Activated naive CD4-positive, alpha-beta T cell treated with anti-CD3 and anti-CD28 coated beads, Interleukin-2, amount 50 U/mL, for 24 hours (primary cell): ENCODE results near the gene CACNA2D4.

Experiments
- H3K27ac Mint-ChIP-seq: one replicate; pipeline ENCODE4 v1.8.0; 2021; ENCODE audit warnings: mild to moderate bottlenecking, mixed read lengths
- H3K27me3 Mint-ChIP-seq: one replicate; pipeline ENCODE4 v1.8.0; 2021; ENCODE audit warnings: mixed read lengths
- H3K36me3 Mint-ChIP-seq: one replicate; pipeline ENCODE4 v1.8.0; 2021; ENCODE audit warnings: mixed read lengths
- H3K4me1 Mint-ChIP-seq: one replicate; pipeline ENCODE4 v1.8.0; 2021; ENCODE audit warnings: mixed read lengths
- H3K4me3 Mint-ChIP-seq: one replicate; pipeline ENCODE4 v1.8.0; 2021; ENCODE audit warnings: mild to moderate bottlenecking, mixed read lengths
- H3K9me3 Mint-ChIP-seq: one replicate; pipeline ENCODE4 v1.8.0; 2021; ENCODE audit warnings: mixed read lengths

Gene CACNA2D4

DNA sequence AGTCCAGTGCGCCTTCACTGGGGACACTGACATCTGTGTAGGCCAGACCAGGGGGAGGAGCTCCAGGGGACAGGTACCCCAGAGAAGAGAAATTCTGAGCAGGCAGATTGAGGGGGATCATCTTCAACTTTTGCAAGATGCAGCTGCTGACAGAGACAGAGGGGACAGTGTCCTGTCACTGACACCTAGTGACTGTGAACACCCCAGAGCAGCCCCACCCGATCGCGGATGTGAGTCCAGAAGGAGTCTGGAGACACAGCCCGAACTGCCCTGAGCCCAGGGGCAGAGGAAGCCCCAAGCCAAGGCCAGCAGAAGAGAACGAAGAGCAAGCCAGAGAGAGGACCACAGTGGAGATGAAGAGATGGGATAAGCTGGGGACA is 119.8 kb downstream of the CACNA2D4 start:
- Mint-ChIP-seq H3K4me3 (no peak overlapping the region), H3K27me3 (no peaks in the 10 kb centered on the region), H3K36me3 (no peaks in the 10 kb centered on the region), H3K27ac (peak overlapping the region; percentile 93), H3K4me1 (peaks cover 7% of the 10 kb centered on the region), H3K9me3 (no peaks in the 10 kb centered on the region)

DNA sequence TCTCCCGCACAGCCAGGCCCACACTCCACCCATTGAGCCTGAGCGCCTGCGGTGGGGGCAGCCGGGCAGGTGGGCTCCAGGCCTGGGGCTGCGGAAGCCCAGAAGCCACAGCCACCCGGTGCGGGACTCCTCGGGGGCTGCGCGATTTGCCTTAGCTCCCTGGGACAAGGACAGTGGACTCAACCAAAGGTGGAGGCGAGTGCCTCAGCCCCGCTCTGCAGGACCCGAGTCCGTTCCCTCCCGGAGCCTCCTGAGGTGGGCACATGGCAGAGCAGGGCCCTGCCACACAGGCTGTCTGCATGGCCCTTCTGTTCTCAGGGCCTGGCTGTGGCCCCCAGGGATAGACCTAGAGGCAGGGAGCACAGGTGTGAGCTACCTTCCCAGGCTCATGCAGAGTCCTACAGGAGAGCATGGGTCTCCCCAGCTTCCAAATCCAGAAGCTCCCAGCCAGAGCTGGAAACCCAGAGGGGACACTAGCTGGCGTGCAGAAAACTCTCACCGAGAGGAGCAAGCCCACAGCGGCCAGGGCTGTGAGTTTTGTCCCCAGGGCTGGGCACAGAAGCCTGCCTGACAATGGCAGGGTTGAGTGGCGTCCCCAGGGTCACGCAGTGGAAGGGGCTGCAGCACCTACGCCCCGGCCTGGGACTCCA is 120.3 kb downstream of the CACNA2D4 start:
- Mint-ChIP-seq H3K4me1 (peaks cover 7% of the 10 kb centered on the region), H3K27ac (no peak overlapping the region), H3K27me3 (no peaks in the 10 kb centered on the region), H3K4me3 (no peak overlapping the region), H3K36me3 (no peaks in the 10 kb centered on the region), H3K9me3 (no peaks in the 10 kb centered on the region)

DNA sequence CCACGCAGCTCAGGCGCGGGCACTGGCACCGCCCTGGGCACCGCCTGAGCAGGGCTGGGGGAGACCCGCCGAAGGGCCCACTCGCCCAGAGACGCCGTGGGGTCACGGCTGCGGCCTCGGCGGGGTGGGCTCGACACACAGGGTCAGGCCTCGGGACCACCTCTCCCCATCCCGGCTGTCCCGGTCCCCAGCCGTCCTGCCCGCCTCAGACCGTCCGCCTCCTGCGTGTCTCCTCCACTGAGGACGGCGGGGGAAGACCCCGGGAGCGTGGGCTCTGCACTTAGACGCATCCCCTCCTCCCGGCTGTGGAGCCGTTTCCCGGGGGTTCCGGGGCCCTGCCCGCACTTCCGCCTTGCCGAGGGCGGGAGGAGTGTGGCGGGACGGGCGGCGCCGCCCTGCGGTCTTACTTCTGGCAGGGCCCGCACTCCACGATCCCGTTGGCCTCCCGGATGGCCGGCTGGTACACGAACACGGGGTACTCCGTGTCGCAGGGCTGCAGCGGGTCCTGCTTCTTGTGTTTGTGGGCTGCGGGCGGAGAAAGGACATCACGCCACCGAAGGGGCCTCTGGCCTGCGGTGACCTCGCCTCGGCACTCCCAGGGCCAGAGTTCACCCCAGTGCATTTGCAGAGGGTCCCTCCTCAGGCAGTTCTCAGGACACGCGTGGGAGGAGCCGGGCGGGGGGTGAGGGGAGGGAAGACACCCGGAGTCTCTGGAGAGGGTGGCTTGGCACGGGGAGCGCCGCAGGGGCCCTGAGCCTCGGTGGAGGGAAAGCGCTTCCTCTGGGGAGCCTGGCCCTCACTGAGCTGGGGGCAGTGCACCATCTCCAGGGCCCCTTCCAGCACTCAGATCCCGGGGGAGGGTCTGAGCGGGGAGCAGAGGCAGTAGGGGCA is 121.2 kb downstream of the CACNA2D4 start:
- Mint-ChIP-seq H3K36me3 (no peaks in the 10 kb centered on the region), H3K9me3 (no peaks in the 10 kb centered on the region), H3K4me3 (peak overlapping the region; percentile 76), H3K27me3 (no peaks in the 10 kb centered on the region), H3K27ac (peak overlapping the region; percentile 68), H3K4me1 (peaks cover 7% of the 10 kb centered on the region)

DNA sequence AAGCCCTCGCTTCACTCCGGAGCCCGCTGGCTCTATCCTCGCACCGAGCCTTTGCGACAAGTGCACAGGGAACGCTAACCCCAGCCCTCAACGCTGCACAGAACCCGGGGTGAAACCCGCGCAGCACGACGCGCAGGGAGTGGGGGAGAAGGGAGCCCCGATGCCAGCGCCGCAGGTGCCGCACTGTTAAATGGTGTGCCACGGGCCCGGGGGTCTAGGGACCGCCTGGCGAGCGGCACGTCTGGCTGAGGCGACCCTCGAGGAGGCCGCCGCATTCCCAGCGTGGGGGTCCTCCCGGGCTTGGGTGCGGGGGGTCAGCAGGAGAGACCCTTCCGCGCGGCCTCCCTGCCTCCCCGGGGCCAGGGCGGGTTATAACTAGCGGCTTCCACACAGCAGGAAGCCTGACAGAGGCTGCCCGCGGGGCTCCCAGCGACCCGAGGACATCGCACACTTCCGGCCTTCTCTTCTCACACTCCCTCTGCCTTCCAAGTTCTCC is 121.9 kb downstream of the CACNA2D4 start:
- Mint-ChIP-seq H3K4me1 (peaks cover 13% of the 10 kb centered on the region), H3K36me3 (no peaks in the 10 kb centered on the region), H3K9me3 (no peaks in the 10 kb centered on the region), H3K27me3 (no peaks in the 10 kb centered on the region), H3K4me3 (peak overlapping the region; percentile 94), H3K27ac (peak overlapping the region; percentile 96)

DNA sequence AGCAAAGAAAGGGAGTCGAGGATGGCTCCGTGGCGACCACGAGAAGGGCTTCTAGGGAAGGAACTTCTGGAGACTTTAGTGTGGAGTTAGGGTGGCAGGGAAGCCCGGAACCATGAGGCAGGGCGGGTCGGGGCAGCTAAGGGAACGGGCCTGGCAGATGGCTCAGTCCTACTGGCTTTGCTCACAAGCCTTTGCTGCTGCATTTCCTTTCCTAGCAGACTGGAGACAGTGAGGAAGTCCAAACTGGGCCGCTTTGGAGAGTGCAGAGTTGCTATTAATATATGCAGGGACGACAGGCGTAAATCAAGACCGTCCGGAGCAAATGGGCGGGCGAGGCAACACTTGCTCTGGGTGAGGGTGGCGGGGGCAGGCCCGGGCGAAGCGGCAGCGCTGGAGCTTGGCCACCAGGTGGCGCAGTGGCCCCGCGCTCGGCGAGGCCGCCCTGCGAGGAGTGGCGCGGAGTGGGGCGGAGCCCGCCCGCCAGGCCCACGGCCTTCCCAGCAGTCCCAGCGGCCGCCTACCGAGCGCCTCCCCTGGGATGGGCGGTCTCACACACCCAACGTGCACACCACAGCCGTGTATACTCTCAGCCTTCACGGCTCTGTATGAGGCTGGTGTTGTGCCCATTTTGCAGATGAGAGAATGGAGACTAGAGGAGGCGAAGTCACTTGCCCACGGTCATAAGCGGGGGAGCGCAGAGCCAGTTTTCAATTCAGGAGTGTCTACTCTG is 122.5 kb downstream of the CACNA2D4 start:
- Mint-ChIP-seq H3K4me1 (peaks cover 19% of the 10 kb centered on the region), H3K27ac (peak overlapping the region; percentile 96), H3K27me3 (no peaks in the 10 kb centered on the region), H3K4me3 (peak overlapping the region; percentile 94), H3K36me3 (no peaks in the 10 kb centered on the region), H3K9me3 (no peaks in the 10 kb centered on the region)

DNA sequence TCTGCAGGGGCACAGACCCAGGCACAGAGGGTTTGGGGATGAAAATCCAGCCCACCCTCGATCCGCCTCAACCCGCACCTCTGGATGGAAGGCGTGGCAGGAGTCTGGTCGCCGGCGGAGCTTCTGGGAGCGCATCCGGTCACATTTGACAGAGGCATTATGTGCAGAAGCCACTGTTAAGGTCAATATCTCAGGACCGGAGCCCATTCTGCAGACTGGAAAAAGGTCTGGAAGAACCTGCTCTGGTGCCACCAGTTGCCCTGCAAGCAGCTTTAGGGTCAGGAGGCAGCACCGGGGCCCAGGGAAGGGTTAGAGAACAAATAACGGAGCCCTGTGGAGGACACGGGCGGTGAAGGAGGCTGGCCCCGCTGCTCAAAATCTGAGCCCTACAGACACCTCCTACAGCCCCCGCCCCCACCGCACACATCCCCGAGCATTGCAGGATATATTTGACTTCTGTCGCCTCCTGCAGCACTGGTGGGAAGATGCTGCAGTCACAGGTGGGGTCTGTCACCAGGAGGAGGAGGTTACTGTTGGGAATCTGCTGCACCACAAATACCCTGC is 123.1 kb downstream of the CACNA2D4 start:
- Mint-ChIP-seq H3K27ac (no peak overlapping the region), H3K9me3 (no peaks in the 10 kb centered on the region), H3K27me3 (no peaks in the 10 kb centered on the region), H3K36me3 (no peaks in the 10 kb centered on the region), H3K4me1 (peaks cover 24% of the 10 kb centered on the region), H3K4me3 (peak overlapping the region; percentile 64)

DNA sequence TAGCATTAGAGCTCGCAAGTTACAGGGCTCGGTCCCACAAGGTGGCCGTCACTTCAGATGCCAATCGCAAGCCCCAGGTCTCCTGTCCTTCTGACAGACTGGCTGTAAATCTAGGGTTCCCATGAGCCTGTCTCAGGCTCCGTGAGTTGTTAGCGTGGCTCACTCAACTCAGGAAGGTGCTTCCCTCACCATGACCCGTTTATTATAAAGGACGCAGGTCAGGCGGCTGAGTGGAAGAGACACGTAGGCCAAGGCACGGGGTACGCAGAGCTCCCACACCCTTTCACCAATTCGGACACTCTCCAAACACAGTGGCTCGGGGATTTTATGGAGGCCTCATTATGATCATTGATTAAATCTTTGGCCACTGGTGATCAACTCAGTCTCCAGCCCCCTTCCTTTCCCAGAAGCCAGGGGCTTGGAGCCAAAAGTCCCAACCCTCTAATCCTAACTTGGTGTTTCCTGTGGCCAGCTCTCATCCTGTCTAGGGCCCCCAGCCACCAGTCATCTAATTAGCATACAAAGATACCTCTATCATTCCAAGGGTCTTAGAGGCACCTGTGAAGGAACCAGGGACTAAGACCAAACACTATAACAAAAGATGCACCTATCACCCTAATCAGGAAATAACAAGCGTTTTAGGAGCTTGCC is 123.9 kb downstream of the CACNA2D4 start:
- H3K4me1 Mint-ChIP-seq: peaks cover 24% of the 10 kb centered on the region
- no peaks in the 10 kb centered on the region for H3K27me3 Mint-ChIP-seq
- H3K27ac Mint-ChIP-seq: no peak overlapping the region
- no peaks in the 10 kb centered on the region for H3K36me3 Mint-ChIP-seq
- no peaks in the 10 kb centered on the region for H3K9me3 Mint-ChIP-seq
- H3K4me3 Mint-ChIP-seq: no peak overlapping the region

DNA sequence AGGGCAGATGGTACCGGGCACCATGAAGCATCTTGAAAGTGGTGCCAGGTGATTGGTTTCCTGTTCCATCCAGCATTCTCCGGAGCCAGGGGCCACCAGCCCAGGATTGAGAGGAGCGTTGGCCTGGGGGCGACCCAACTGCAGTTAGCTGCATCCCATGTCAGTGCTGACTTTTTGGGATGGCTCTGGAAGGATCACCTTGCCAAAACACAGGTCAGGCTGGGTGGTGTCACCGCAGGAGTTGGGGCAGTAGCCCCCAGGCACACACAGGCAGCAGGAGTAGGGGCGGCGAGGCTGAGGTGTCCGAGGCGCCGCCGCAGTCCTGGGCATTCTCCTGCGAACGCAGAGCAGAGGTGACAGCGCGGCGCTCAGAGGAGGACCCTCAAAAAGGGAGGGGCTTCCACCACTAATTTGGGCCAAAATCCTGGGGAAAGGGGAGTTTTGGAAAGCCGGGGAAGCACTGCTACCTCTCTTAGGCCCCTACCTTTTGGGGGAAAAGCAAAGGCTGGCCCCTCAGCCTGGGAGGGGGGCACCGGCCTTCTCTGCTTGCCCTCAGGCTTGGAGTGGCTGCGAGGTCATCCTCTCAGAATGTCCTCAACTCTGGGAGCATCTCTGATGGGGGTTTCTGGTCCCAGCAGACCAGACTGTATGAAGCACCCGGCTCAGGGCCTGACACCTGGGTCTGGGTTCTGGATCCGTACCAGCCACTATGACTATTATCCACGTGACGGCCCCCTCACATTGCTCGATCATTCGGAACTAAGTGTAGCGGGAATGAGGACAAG is 124.8 kb downstream of the CACNA2D4 start:
- peaks cover 24% of the 10 kb centered on the region for H3K4me1 Mint-ChIP-seq
- H3K27ac Mint-ChIP-seq: no peak overlapping the region
- no peaks in the 10 kb centered on the region for H3K9me3 Mint-ChIP-seq
- no peak overlapping the region for H3K4me3 Mint-ChIP-seq
- no peaks in the 10 kb centered on the region for H3K27me3 Mint-ChIP-seq
- H3K36me3 Mint-ChIP-seq: no peaks in the 10 kb centered on the region

DNA sequence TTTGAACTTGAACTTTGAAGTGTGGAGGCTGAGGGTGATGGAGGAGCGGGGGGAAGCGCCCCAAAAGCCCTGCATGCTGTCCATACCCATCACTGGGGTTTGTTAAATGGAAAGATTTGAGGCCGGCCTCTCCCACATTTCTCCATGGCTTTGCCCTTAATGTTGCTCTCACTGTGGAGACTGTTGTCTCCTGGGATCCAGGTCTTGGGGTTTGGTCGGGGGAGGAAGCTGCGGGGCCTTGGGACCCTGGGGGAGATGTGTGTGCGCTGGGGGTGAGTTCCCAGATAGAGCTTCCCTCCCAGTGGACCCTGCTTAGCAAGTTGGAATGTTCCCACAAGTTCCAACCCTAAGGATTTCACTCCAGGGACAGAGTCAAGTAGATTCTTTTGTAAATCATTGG is 126.0 kb downstream of the CACNA2D4 start:
- no peaks in the 10 kb centered on the region for H3K9me3 Mint-ChIP-seq
- no peak overlapping the region for H3K4me3 Mint-ChIP-seq
- H3K4me1 Mint-ChIP-seq: peaks cover 24% of the 10 kb centered on the region
- H3K27ac Mint-ChIP-seq: no peak overlapping the region
- no peaks in the 10 kb centered on the region for H3K36me3 Mint-ChIP-seq
- H3K27me3 Mint-ChIP-seq: no peaks in the 10 kb centered on the region

DNA sequence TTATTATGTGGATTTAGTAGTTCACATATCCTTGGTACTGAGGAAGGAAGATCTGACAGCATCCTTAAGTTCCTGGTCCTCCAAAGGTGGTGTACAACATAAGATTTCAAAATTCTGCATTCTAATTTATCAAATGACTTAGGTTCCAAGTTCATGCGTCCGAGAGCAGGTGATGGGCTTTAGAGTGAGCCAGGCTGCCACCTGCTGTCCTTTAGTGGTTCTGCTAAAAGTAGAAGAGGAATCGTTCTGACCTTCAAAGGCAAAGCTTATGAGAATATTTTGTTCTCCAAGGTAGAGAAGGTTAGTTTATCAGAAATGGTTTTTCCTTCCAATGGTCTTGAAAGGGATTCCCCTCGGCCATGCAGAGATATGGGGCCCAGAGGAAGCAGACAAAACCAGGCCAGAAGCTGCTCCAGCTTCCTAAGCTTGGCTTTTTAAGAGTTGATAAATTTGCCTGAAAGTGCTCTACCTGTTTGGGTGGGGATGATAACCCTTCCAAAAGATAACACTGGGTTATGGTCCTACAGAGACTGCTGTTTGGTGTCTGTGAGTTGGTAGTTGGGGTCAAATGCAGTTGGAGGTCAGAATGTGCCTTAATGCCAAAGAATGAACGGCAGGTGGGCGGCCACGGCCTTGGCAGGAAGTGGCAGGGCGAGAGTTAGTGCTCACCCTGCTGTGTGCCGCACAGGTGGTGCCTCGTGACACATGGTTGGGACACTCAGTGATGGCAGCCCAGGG is 127.2 kb downstream of the CACNA2D4 start:
- H3K9me3 Mint-ChIP-seq: no peaks in the 10 kb centered on the region
- H3K4me3 Mint-ChIP-seq: no peak overlapping the region
- peaks cover under 1% of the 10 kb centered on the region for H3K36me3 Mint-ChIP-seq
- peak overlapping the region; percentile 19 for H3K27ac Mint-ChIP-seq
- peaks cover 24% of the 10 kb centered on the region for H3K4me1 Mint-ChIP-seq
- H3K27me3 Mint-ChIP-seq: no peaks in the 10 kb centered on the region

DNA sequence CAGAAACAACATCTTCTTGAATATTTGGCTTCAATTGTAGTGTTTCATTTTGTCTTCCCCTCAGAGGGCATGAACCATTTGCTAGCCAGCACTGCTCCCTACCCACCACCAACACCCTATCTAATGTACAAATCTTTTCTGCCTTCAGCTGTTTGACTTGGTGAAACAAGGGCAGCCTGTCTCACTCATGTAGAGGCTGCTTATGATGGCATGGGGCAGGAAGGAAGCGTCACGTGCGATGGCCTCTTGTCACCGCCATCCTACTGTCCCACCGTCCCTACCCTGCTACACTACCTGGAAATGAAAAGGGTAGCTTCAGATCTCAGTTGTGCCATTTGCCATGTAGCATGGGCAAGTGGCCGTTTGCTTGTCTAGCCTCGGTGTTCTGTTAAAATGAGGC is 128.0 kb downstream of the CACNA2D4 start:
- peaks cover 17% of the 10 kb centered on the region for H3K4me1 Mint-ChIP-seq
- no peaks in the 10 kb centered on the region for H3K9me3 Mint-ChIP-seq
- no peaks in the 10 kb centered on the region for H3K27me3 Mint-ChIP-seq
- no peak overlapping the region for H3K4me3 Mint-ChIP-seq
- no peak overlapping the region for H3K27ac Mint-ChIP-seq
- H3K36me3 Mint-ChIP-seq: peaks cover 3% of the 10 kb centered on the region

DNA sequence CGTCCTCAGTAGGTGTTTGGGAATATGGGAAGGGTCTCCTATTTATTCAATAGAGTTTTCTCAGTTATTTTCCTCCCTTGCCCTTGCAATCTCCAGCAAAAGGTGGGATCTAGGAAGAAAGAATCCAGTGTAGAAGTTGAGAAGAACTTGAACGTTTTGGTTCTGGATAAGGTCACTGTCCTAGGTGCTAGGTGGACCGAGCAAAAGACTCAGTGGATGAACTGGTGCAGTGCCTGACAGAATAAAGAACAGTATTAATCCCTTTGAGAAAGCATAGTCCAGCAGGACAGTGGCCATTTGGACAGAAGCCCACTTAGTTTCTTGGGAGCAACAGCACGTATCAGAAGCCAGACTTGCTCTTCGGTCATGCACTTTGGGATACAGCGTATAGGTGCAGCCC is 130.7 kb downstream of the CACNA2D4 start:
- no peak overlapping the region for H3K27ac Mint-ChIP-seq
- H3K9me3 Mint-ChIP-seq: no peaks in the 10 kb centered on the region
- H3K4me3 Mint-ChIP-seq: no peak overlapping the region
- H3K27me3 Mint-ChIP-seq: no peaks in the 10 kb centered on the region
- H3K36me3 Mint-ChIP-seq: peaks cover 5% of the 10 kb centered on the region
- H3K4me1 Mint-ChIP-seq: peaks cover 17% of the 10 kb centered on the region

DNA sequence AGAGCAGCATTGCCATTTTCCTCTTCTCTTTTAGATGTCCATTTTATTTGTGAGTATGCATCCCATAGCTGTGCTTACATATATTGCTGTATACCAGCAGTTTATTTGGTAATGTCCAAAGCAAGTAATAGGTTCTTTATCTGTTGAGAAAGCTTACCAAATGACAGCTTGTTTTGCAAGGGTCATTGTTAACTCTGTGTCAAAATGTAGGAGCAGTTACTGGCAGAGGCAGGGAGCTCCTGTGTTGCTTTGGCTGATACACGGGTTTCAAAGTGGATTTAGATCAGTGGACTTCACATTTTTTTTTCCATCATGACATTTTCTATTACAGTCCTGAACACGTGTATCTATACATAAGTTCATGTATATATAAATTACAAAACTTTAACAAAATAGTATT is 136.2 kb downstream of the CACNA2D4 start:
- Mint-ChIP-seq H3K9me3 (no peaks in the 10 kb centered on the region), H3K4me1 (no peaks in the 10 kb centered on the region), H3K27me3 (no peaks in the 10 kb centered on the region), H3K27ac (no peak overlapping the region), H3K36me3 (peaks cover 14% of the 10 kb centered on the region), H3K4me3 (no peak overlapping the region)

DNA sequence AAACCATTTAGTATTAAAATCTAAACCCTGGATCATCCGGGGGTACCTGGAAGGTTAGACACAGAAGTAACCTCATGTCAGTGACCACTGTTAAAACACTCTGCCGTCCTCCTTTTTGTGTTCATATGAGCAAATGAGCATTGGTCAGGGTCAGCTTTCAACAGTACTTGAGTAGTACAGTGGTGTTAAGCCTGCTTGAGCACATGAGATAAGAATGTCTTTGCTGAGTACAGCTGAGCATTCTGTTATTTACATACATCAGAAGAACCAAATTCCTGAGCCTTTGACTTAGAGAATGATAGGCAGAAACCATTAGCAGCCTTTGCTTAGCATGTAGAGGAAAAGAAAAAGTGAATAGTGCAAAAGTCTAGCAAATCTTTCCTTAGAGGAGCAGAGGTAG is 136.7 kb downstream of the CACNA2D4 start:
- Mint-ChIP-seq H3K27ac (no peak overlapping the region), H3K9me3 (no peaks in the 10 kb centered on the region), H3K27me3 (no peaks in the 10 kb centered on the region), H3K4me3 (no peak overlapping the region), H3K4me1 (no peaks in the 10 kb centered on the region), H3K36me3 (peaks cover 14% of the 10 kb centered on the region)
